Kidney glomerular epithelial cell (primary cell): ENCODE data around the gene VPS13D.

ENCODE experiments used
- DNase-seq: peaks from one replicate; lab custom pipeline; 2025; lab: John Stamatoyannopoulos, UW

Gene VPS13D

DNA sequence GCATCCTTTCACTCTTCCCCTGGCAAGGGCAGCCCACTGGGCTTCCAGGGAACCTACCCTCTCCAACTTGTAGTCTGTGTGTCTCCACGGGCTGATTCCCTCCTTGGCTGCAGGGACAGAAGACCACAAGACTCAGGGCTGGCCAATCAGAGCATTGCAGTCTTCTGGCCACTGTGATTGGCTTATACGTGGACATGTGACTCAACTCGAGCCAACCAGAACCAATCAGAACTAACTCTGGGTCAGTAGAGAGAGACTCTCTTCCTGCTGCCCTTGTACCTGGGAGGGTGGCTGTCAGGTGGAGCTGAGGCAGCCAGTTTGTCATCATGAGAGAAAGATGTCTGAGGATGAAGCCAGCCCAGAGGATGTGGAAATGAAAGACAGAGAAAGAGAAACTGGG is 324.1 kb downstream of the VPS13D start:
- DNase-seq = no peak

- DNase-seq = no peak
Measured at GRCh38 chr1:12554521-12555305, 324.9 kb downstream of the VPS13D start.

DNA sequence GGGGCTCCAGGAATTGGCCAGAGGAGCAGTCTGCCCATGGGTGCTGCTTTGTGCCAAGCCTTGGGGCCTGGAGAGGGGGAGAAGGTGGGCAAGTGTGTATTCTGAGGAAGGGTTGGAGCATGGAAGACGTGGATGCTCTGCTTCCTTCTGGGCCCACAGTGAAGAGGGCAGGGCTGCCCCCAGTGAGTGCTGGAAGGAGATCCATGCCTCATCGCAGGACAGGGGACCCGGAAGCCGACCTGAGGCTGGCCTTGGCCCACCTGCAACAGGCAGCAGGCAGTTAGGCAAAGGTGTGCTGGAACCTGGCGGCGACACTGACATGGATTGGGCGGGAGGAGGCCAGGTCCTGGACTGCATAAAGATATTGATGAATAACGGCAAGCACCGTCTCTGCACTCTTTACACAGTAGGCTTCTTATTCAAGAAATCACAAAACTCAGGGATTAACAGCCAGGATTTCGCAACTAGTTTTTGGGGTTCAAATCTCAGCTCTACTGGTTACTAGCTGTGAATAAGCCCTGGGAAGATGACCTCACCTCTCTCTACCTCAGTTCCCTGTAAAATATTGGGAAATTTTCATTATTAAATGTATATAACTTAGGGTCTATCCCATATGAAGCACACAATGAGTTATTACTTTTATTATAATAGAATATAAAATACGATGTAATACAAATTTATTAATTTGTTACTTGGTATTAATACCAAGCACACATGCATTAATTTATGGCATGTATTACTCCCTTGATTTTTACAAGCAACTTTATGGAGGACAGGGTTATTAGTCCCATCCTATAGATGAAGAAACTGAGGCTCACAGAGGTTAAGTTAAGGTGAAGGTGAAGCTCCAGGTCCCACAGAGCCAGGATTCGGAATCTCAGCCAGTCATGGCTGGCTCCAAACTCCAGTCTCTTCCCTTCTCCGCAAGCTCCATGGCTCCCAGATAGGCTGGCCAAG is 325.9 kb downstream of the VPS13D start:
- no peak for DNase-seq

DNA sequence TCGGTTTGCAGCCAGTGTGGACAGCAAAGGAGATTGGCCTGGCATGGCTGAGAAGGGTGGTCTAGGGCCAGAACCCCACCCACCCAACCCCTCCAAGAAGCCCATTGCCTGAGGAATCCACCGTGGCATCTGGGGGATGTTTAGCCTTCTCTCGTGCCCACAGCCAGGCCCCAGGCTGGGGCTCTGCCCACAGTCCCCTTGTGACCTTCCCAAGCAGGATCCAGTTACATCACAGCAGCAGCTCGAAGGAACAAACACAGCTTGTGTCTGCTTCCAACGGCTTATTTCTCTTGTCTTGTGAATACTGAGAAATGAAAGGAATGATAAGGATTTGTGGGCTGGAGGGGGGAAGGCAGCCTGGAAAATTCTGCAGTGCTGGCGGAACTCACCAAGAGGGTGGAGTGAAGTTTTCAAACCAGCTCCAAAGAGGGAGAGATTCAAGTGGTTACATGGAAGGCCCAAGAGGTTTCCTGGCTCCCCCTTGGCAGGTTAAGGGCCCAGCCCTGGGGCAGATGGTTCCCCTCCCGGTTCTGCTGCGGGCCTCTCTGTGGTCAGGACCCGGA is 326.6 kb downstream of the VPS13D start:
- peak; percentile 29 for DNase-seq

DNA sequence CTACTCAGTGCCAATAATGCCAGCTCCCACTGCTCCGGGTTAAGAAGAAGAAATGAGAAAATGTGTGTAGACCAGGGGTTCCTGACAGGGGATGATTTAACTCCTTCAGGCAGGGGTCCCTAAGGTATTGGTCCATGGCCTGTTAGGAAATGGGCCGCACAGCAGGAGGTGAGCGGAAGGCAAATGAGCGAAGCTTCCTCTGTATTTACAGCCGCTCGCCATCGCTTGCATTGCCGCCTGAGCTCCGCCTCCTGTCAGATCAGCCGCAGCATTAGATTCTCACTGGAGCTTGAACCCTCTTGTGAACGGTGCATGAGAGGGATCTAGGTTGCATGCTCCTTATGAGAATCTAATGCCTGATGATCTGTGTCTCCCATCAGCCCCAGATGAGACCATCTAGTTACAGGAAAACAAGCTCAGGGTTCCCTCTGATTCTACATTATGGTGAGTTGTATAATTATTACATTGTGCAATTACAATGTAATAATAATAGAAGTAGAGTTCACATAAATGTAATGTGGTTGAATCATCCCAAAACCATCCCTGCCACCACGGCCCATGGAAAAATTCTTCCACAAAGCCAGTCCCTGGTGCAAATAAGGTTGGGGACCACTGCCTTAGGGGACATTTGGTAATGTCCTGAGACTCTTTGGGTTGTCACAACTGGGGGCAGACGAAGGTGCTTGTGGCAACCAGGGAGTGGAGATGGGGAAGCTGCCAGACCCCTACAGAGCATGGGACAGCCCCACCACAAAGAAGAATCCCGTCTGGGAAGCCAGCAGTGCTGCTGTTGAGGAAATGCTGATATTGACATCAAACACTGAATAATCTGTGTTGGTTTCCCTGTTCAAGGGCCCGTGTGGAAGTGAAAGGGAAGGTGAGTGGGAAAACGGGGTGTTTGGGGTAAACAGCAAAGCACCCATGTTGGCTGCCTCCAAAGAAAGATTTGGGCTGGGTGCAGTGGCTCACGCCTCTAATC is 327.4 kb downstream of the VPS13D start:
- DNase-seq = no peak

GRCh38 chr1:12561121-12561520 is 331.3 kb downstream of the VPS13D start:
- DNase-seq = no peak
